Measurements from ENCODE around the gene ABHD17A. TPM values are rescaled to one million over a fixed set of nuclear protein-coding genes. Genes with fewer than 3 reads are reported as not detected.
"Not testable (repeated sequence)": the region's sequence is repeated elsewhere in the genome, so short reads cannot be mapped to it uniquely, and the experiment has no call there.

ABHD17A gene
- polyA plus RNA-seq = 100 to 1,000 TPM; 652 to 783 (median 741) TPM

DNA sequence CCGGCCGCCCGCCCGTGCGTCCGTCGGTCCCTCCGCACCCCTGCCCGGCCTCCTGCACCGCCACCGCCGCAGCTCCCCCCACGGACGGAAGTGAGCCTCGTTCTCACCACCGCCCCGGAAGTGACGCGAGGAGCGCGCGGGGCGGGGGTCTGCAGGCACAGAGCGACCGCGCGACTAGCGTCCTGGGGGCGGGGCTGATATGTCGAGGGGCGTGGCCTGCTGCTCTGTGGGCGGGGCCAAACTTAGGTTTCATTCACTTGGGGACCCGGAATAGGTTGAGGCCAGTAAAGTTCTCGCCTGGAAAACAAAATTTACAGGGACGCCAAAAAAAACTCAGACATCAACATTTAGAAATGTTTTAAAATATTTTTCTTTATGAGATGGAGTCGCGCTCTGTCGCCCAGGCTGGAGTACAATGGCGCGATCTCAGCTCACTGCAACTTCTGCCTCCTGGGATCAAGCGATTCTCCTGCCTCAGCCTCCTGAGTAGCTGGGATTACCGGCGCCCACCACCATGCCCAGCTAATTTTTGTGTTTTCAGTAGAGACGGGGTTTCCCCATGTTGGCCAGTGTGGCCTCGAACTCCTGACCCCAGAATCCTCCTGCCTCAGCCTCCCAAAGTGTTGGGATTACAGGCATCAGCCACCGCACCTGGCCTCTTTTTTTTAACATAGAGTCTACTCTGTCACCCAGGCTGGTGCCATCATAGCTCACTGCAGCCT lies at the start of gene ABHD17A:
Gene ABHD17A, minus strand, starts transcription at position 99 of the 722 bp plus-strand sequence. CDS start 3,930 bp downstream, outside the sequence.
- Mint-ChIP-seq H3K4me1 (peaks cover 34 to 45% of the 10 kb centered on the region in 2 donors), H3K27ac (peak within 1 kb of the TSS; percentile 99 to 100 (median 100)), H3K27me3 (ENCODE audit: low read depth in 3 of 3) (peaks cover 27 to 41% (median 35%) of the 10 kb centered on the region in 3 donors), H3K36me3 (peaks cover 18 to 23% (median 21%) of the 10 kb centered on the region in 3 donors), H3K4me3 (peak within 1 kb of the TSS; percentile 98 to 100 (median 98))
- not testable (repeated sequence) for H3K9me3 Mint-ChIP-seq
- DNase-seq = peak; percentile 94 to 96 (median 94)

DNA sequence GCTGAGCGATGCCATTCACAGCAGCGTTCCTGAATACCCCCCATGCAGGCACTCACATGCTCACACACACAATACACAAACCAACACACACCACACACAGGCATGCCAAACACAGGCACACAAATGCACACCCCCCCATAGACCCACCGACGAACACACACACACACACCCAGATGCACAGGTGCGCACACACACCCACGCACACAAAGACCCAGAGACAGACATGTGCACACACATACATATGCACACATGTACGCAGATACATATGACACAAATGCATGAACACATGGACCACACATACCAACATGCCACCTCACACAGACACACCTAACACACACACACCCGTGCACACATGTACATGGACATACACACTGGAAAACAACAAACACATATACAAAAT lies 48.6 kb upstream of the ABHD17A start:
- Mint-ChIP-seq H3K36me3 (peaks cover 0 to 6% (median 4%) of the 10 kb centered on the region in 3 donors), H3K27ac (peak overlapping the region in 2 of 6 donors; percentile 9 to 81), H3K4me3 (no peak overlapping the region), H3K9me3 (no peaks in the 10 kb centered on the region), H3K27me3 (ENCODE audit: low read depth in 3 of 3) (peaks cover 7 to 10% (median 8%) of the 10 kb centered on the region in 3 donors), H3K4me1 (peaks cover 18 to 28% of the 10 kb centered on the region in 2 donors)
- DNase-seq = no peak

DNA sequence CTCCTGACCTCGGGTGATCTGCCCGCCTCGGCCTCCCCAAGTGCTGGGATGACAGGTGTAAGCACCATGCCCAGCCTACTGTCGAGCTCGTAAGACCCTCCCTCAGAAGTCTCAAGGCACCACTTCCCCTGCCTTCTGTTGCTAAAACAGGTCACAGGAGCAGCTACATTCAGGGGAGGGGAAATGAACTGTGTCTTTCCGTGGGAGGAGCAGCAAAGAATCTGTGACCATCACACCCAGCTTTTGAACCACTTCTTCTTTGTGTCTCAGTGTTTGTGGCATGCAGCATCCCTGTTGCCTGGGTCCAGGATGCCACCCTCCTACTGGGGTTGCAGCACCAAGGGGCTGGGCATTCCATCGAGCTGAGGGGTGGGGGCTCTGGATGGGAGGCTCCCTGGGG lies 47.9 kb upstream of the ABHD17A start:
- DNase-seq = no peak
- Mint-ChIP-seq H3K4me1 (peaks cover 18 to 30% of the 10 kb centered on the region in 2 donors), H3K36me3 (peaks cover 0 to 6% (median 4%) of the 10 kb centered on the region in 3 donors), H3K4me3 (no peak overlapping the region), H3K27ac (peak overlapping the region in 3 of 6 donors; percentile 22 to 81 (median 40)), H3K9me3 (no peaks in the 10 kb centered on the region), H3K27me3 (ENCODE audit: low read depth in 3 of 3) (peaks cover 8 to 10% (median 9%) of the 10 kb centered on the region in 3 donors)

DNA sequence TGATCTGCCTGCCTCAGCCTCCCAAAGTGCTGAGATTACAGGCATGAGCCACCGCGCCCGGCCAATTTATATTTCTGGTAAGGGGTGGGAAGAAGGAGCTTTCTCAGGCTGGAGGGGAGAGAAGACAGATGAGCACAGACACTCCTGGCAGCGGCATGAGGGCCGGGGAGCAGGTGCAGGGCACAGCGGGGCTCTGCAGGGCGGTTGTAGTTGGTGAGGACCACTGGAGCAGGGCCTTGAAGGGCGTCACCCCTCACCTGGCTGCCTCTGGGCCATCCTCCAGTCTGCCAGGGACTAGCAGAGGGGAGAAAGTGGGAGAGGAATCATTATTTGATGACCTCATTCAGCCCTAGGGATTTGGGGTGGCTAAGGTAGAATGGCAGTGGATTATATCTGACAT lies 47.1 kb upstream of the ABHD17A start:
- Mint-ChIP-seq H3K27ac (no peak overlapping the region), H3K9me3 (no peaks in the 10 kb centered on the region), H3K27me3 (ENCODE audit: low read depth in 3 of 3) (peaks cover 7 to 10% (median 9%) of the 10 kb centered on the region in 3 donors), H3K4me3 (no peak overlapping the region), H3K36me3 (peaks cover 0 to 6% (median 4%) of the 10 kb centered on the region in 3 donors), H3K4me1 (peaks cover 26 to 37% of the 10 kb centered on the region in 2 donors)
- no peak for DNase-seq

DNA sequence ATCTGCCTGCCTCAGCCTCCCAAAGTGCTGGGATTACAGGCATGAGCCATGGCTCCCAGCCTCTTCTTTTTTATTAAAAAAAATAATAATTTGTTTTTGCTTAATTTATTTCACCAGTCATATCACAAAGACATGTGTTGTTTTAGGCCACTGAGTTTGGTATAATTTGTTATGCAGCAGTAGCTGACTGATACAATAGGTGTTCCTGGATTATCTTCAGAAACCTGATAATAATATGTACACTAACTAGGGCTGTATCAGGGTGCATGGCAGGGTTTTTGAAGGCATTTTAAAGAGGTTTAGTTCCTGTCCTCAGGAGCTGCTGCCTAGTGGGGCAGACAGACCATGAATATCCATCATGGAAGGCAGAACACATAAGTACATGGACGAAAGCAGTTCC lies 46.1 kb upstream of the ABHD17A start:
- no peaks in the 10 kb centered on the region for H3K9me3 Mint-ChIP-seq
- H3K27ac Mint-ChIP-seq = peak overlapping the region in 3 of 6 donors; percentile 39 to 59 (median 40)
- no peak for DNase-seq
- peaks cover 22 to 39% of the 10 kb centered on the region in 2 donors for H3K4me1 Mint-ChIP-seq
- H3K36me3 Mint-ChIP-seq = peaks cover 0 to 2% (median 0%) of the 10 kb centered on the region in 3 donors
- H3K27me3 Mint-ChIP-seq (ENCODE audit: low read depth in 3 of 3) = peaks cover 7 to 10% (median 9%) of the 10 kb centered on the region in 3 donors
- no peak overlapping the region for H3K4me3 Mint-ChIP-seq

DNA sequence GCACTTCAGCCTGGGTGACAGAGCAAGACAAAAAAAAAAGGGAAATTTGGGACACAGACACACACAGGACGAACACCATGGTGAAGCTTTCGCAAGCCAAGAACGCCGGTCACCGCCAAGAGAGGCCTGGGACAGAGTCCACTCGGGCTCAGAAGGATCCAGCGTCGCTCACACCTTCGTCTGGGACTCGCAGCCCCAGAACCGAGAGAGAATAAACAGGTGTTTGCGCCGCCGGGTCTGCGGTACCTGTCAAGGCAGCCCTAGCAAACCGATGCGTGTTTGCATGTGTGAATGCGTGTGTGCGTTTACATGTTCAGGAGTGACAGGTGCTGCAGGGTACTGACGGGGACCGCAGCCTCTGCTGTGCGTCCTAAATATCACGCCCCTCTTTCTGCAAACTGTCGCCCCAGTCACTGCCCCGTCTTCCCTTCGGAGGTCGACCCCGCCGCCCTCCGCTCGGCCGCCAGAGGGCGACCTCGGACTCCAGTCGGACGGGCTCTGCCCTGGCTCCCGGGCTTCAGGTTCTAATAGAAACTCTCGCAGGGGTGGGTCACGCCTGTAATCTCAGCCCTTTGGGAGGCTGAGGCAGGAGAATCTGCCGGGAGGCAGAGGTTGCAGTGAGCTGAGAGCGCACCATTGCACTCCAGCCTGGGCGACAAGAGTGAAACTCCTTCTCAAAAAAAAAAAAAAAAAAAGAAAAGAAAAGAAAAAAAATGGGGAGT lies 43.9 kb upstream of the ABHD17A start:
- Mint-ChIP-seq H3K27me3 (ENCODE audit: low read depth in 3 of 3) (peaks cover 7 to 10% (median 9%) of the 10 kb centered on the region in 3 donors), H3K9me3 (no peaks in the 10 kb centered on the region), H3K4me1 (peaks cover 15 to 37% of the 10 kb centered on the region in 2 donors), H3K27ac (peak overlapping the region in 5 of 6 donors; percentile 67 to 89 (median 84)), H3K36me3 (no peaks in the 10 kb centered on the region), H3K4me3 (peak overlapping the region; percentile 81 to 88 (median 87))
- peak; percentile 84 to 85 (median 84) for DNase-seq

DNA sequence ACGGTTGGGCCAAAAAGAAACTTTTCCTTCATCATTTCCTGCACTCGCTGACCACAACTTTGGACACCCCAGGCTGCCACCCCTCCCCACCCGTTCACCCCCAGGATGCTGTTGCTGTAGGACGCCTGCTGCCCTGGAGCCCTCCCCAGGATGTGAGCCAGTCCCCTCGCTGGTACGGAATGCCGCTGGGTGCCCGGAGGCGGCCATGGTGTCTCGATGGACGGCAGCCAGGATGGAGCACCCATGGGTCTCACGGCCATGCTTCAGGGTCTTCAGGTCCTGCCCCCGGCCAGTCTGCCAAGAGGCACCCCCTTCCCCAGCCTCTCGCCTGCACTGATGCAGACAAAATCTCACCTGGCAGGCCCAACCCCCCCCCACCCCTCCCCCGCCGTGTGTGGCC lies 40.2 kb upstream of the ABHD17A start:
- no peaks in the 10 kb centered on the region for H3K36me3 Mint-ChIP-seq
- peaks cover 7 to 9% (median 8%) of the 10 kb centered on the region in 3 donors for H3K27me3 Mint-ChIP-seq (ENCODE audit: low read depth in 3 of 3)
- H3K4me3 Mint-ChIP-seq = no peak overlapping the region
- no peaks in the 10 kb centered on the region for H3K9me3 Mint-ChIP-seq
- no peak overlapping the region for H3K27ac Mint-ChIP-seq
- peaks cover 15 to 26% of the 10 kb centered on the region in 2 donors for H3K4me1 Mint-ChIP-seq
- DNase-seq = no peak

DNA sequence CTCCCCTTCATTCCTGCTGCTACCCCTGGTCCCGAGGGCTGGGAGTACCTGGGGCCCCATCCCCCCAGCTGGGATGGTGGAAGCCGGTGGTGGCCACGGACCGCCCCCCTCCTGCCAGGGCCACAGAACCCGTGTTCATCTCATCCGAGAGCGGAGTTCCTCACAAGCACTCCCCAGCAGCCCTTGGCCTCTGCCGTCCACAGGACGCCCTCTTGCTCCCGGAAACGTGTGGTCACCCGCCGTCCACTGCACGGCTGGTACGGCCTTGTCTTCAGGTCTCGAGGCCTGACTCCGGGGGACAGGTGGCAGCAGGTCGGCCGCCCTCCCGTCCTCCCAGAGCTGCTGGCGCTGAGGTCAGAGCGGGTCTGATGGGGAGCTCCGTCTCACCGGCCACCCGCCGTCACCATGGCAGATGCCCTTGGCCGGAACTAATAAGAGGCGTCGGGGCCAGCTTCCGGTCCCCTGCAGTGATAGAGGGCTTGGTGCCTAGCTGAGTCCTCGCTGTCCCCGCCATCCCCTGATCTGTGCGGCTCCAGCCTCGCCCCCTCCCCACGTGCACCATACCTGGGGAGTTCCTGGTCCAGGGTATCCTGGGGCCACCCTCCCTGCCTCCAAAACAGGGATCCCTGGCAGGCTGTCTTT lies 39.1 kb upstream of the ABHD17A start:
- peaks cover 0 to 2% (median 0%) of the 10 kb centered on the region in 3 donors for H3K36me3 Mint-ChIP-seq
- H3K9me3 Mint-ChIP-seq = no peaks in the 10 kb centered on the region
- peaks cover 10 to 20% of the 10 kb centered on the region in 2 donors for H3K4me1 Mint-ChIP-seq
- H3K4me3 Mint-ChIP-seq = no peak overlapping the region
- H3K27me3 Mint-ChIP-seq (ENCODE audit: low read depth in 3 of 3) = peaks cover 3 to 6% (median 6%) of the 10 kb centered on the region in 3 donors
- H3K27ac Mint-ChIP-seq = no peak overlapping the region
- no peak for DNase-seq

DNA sequence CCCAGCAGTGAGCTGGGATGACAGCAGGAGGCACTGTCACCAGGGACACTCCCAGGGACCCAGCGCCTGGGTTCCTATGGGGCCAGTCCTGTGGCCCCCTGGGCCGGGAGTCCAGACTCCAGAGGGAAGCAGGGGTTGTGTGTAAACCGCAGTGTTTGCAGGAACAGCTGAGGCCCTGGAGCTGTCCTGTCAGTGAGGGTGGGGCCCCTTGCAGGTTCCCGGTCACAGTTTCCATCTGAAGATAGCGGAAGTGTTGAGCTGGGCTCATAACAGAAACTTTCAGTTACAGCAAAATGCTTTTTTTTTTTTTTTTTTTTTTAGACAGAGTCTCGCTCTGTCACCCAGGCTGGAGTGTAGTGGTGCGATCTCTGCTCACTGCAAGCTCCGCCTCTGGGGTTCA lies 38.0 kb upstream of the ABHD17A start:
- no peak for DNase-seq
- H3K9me3 Mint-ChIP-seq = no peaks in the 10 kb centered on the region
- peaks cover 10 to 14% of the 10 kb centered on the region in 2 donors for H3K4me1 Mint-ChIP-seq
- H3K36me3 Mint-ChIP-seq = peaks cover 0 to 2% (median 0%) of the 10 kb centered on the region in 3 donors
- no peak overlapping the region for H3K27ac Mint-ChIP-seq
- H3K4me3 Mint-ChIP-seq = no peak overlapping the region
- H3K27me3 Mint-ChIP-seq (ENCODE audit: low read depth in 3 of 3) = peaks cover under 1 to 4% (median 4%) of the 10 kb centered on the region in 3 donors

DNA sequence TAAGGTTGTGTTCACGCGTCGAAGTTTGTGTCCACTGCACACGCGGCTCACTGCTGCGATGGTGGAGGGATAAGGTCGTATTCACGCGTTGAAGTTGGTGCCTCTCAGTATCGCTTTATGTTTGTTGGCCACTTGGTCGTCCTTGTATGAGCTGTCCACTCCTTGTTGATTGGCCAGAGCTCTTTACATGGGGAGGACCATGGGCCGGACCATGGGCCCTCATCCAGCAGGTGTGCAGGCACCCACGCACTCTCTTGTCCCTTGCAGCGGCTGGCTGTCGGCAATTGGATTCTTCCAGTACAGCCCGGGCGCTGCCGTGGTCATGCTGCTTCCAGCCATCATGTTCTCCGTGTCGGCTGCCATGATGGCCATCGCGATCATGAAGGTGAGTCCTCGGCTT lies 37.5 kb upstream of the ABHD17A start:
- peaks cover 0 to 3% (median 3%) of the 10 kb centered on the region in 3 donors for H3K27me3 Mint-ChIP-seq (ENCODE audit: low read depth in 3 of 3)
- H3K4me1 Mint-ChIP-seq = peaks cover 6 to 8% of the 10 kb centered on the region in 2 donors
- H3K36me3 Mint-ChIP-seq = peaks cover 0 to 2% (median 0%) of the 10 kb centered on the region in 3 donors
- no peak overlapping the region for H3K4me3 Mint-ChIP-seq
- H3K9me3 Mint-ChIP-seq = no peaks in the 10 kb centered on the region
- no peak for DNase-seq
- H3K27ac Mint-ChIP-seq = no peak overlapping the region

DNA sequence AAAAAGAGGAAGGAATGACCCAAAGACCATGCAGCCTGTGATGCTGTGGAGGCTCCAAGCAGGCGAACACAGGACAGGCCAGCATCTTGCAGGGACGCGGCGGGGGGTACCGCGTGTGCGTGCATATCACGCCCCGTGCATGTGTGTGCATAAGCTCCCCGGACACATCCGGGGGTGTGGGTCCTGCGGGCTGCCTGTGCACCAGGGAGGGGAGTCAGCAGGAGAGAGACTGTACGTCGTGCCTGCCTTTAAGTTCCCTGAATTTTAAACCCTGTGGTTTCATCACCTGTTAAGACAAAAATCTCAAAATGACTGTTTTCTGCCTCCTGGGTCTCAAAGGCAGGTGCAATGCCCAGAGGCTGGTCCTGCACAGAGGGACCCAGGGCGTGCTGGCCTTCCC lies 36.5 kb upstream of the ABHD17A start:
- Mint-ChIP-seq H3K27me3 (ENCODE audit: low read depth in 3 of 3) (peaks cover 0 to 2% (median 0%) of the 10 kb centered on the region in 3 donors), H3K9me3 (no peaks in the 10 kb centered on the region), H3K4me3 (no peak overlapping the region), H3K36me3 (peaks cover 0 to 2% (median 0%) of the 10 kb centered on the region in 3 donors), H3K27ac (no peak overlapping the region), H3K4me1 (peaks cover 0 to 1% of the 10 kb centered on the region in 2 donors)
- no peak for DNase-seq

DNA sequence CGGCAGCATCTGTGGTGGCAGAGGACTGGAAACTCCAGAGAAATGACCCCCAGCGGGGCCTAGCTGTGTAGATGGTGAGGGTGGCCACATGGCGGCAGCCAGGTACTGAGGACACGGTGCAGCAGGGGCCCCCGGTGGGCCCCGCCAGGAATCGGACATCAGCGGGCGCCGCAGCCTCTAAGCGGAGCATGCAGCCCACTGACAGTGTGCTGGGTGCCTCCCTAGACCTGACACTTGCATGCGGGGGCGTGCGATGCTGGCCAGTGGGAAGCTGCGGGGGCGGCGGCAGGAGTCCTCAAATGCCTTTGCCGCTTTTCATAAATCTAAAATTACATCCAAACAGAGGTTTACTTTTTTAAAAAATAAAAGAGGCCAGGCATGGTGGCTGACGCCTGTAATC lies 36.0 kb upstream of the ABHD17A start:
- H3K27ac Mint-ChIP-seq = no peak overlapping the region
- H3K4me1 Mint-ChIP-seq = no peaks in the 10 kb centered on the region
- peaks cover 0 to 2% (median 0%) of the 10 kb centered on the region in 3 donors for H3K36me3 Mint-ChIP-seq
- H3K27me3 Mint-ChIP-seq (ENCODE audit: low read depth in 3 of 3) = peaks cover 0 to 2% (median 1%) of the 10 kb centered on the region in 3 donors
- no peaks in the 10 kb centered on the region for H3K9me3 Mint-ChIP-seq
- no peak overlapping the region for H3K4me3 Mint-ChIP-seq
- DNase-seq = no peak

DNA sequence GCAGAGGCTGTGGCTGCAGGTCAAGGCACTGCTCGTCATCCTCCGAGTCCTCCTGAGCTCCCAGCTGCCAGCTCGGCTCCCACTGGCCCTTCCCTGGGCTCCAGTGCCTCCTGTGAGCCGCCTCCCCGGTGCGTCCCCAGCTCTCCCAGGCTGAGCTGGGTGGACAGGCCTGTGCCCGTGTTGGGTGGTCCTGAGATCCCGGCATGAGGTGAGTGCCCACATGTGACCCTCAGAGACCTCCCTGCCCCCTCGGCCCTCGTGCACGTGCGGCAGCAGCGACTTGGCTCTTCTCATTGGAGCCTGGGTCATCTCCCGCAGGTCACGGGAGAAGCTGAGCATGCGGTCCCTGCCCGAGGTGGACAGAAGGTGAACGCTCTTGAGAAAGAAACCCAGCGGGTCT lies 35.3 kb upstream of the ABHD17A start:
- no peak for DNase-seq
- Mint-ChIP-seq H3K27me3 (ENCODE audit: low read depth in 3 of 3) (peaks cover 0 to 3% (median 2%) of the 10 kb centered on the region in 3 donors), H3K9me3 (no peaks in the 10 kb centered on the region), H3K36me3 (peaks cover 0 to 2% (median 0%) of the 10 kb centered on the region in 3 donors), H3K27ac (no peak overlapping the region), H3K4me3 (no peak overlapping the region), H3K4me1 (peaks cover 0 to 2% of the 10 kb centered on the region in 2 donors)
